ENCODE data around the gene PARD3. TPM values are rescaled to one million over a fixed set of nuclear protein-coding genes. Genes with fewer than 3 reads are reported as not detected.

PARD3 gene
- polyA plus RNA-seq, 2 of the 4 experiments (the other 2 are of a cell fraction): 110 to 200 TPM

DNA sequence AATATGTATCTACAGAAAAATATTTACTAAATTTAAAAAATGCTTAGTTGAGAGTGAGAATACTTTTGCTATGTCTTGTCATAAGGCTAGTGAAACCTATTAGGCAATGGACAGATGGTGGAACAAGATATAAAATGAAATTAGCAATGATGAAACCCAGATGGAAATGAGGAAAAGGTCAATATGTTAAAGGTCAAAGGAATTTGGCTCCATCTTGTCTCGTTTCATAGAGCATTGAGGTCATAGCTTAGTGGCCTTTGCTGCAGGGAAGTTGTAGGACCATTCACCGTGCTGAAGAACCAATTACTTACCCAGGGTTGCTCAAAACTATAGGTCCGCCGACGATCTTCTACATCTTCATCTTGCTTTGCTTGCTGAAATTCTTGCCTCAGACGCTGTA, 683.9 kb downstream of the PARD3 start:
- DNase-seq (ENCODE audit: low read depth in 1 of 2, low spot score in 1 of 2): no peak
- Histone ChIP-seq H3K9me3 (no peaks in the 10 kb centered on the region), H3K4me2 (no peak overlapping the region), H3K4me1 (no peaks in the 10 kb centered on the region), H3K4me3 (no peak overlapping the region), H3K27ac (no peak overlapping the region)
- ChIA-PET CTCF (no interaction called here), POLR2A (no interaction called here)
- no peak for FAIRE-seq
- TF ChIP-seq MYC (IDR thresholded peaks at IDR 0.05; ENCODE audit: borderline replicate concordance, low read length): no peak
- no peak for TF ChIP-seq RARB (CRISPR knock-in tag; IDR thresholded peaks at IDR 0.05)
- TF ChIP-seq POLR2AphosphoS2 (conservative IDR thresholded peaks at IDR 0.05; ENCODE audit: low read length): no peak
- TF ChIP-seq ZC3H11A (IDR thresholded peaks at IDR 0.05): no peak
- TF ChIP-seq NFE2L2 (conservative IDR thresholded peaks at IDR 0.05; ENCODE audit: low read length): no peak
- TF ChIP-seq ELK1 (IDR thresholded peaks at IDR 0.05; ENCODE audit: low read depth, low read length): no peak
- TF ChIP-seq JUNB (IDR thresholded peaks at IDR 0.05): no peak
- TF ChIP-seq HMGXB4 (CRISPR knock-in tag; IDR thresholded peaks at IDR 0.05; ENCODE audit: borderline replicate concordance): no peak
- TF ChIP-seq CHD2 (IDR thresholded peaks at IDR 0.05; ENCODE audit: low read length, partially characterized antibody): no peak
- TF ChIP-seq, protein P1, sequence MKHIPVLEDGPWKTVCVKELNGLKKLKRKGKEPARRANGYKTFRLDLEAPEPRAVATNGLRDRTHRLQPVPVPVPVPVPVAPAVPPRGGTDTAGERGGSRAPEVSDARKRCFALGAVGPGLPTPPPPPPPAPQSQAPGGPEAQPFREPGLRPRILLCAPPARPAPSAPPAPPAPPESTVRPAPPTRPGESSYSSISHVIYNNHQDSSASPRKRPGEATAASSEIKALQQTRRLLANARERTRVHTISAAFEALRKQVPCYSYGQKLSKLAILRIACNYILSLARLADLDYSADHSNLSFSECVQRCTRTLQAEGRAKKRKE (CRISPR knock-in tag; IDR thresholded peaks at IDR 0.05; ENCODE audit: low read depth): no peak
- TF ChIP-seq FOXS1 (CRISPR knock-in tag; IDR thresholded peaks at IDR 0.05): no peak
- no peak for TF ChIP-seq CHD4 (IDR thresholded peaks at IDR 0.05; ENCODE audit: borderline replicate concordance)
- no peak for TF ChIP-seq HOXB5 (CRISPR knock-in tag; IDR thresholded peaks at IDR 0.05)
- TF ChIP-seq E2F6 (IDR thresholded peaks at IDR 0.05; ENCODE audit: borderline replicate concordance, low read depth): no peak
- TF ChIP-seq, protein P2, sequence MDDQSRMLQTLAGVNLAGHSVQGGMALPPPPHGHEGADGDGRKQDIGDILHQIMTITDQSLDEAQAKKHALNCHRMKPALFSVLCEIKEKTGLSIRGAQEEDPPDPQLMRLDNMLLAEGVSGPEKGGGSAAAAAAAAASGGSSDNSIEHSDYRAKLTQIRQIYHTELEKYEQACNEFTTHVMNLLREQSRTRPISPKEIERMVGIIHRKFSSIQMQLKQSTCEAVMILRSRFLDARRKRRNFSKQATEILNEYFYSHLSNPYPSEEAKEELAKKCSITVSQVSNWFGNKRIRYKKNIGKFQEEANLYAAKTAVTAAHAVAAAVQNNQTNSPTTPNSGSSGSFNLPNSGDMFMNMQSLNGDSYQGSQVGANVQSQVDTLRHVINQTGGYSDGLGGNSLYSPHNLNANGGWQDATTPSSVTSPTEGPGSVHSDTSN (IDR thresholded peaks at IDR 0.05): no peak
- TF ChIP-seq, protein P3, sequence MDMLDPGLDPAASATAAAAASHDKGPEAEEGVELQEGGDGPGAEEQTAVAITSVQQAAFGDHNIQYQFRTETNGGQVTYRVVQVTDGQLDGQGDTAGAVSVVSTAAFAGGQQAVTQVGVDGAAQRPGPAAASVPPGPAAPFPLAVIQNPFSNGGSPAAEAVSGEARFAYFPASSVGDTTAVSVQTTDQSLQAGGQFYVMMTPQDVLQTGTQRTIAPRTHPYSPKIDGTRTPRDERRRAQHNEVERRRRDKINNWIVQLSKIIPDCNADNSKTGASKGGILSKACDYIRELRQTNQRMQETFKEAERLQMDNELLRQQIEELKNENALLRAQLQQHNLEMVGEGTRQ (IDR thresholded peaks at IDR 0.05): no peak
- no peak for TF ChIP-seq CBX2 (IDR thresholded peaks at IDR 0.05; ENCODE audit: borderline replicate concordance, low read depth)
- no peak for TF ChIP-seq RCOR1 (IDR thresholded peaks at IDR 0.05; ENCODE audit: low read depth, low read length)
- TF ChIP-seq POLR2A (IDR thresholded peaks at IDR 0.05; ENCODE audit: low read length): no peak
- WGBS (ENCODE audit: missing lambda C conversion rate): 90% methylated on average over 6 of the region's 6 CpGs
- ATAC-seq: no peak

GRCh38 chr10:34127676-34128075, 687.4 kb downstream of the PARD3 start:
- 96% methylated on average over 1 of the region's 1 CpG for WGBS (ENCODE audit: missing lambda C conversion rate)
- POLR2A ChIA-PET: no interaction called here
- ATAC-seq: no peak
- no peak overlapping the region for H3K4me3 ChIP-seq
- no peak for FAIRE-seq
- peaks cover 16% of the 10 kb centered on the region for H3K4me1 ChIP-seq
- no peak overlapping the region for H3K4me2 ChIP-seq
- DNase-seq (ENCODE audit: low read depth in 1 of 2, low spot score in 1 of 2): no peak
- no peak overlapping the region for H3K27ac ChIP-seq
- H3K9me3 ChIP-seq: no peaks in the 10 kb centered on the region
- TF ChIP-seq, protein P4, sequence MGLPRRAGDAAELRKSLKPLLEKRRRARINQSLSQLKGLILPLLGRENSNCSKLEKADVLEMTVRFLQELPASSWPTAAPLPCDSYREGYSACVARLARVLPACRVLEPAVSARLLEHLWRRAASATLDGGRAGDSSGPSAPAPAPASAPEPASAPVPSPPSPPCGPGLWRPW (IDR thresholded peaks at IDR 0.05): no peak
- TF ChIP-seq HEYL (CRISPR knock-in tag; IDR thresholded peaks at IDR 0.05) (no peak), POLR2AphosphoS2 (conservative IDR thresholded peaks at IDR 0.05; ENCODE audit: low read length) (no peak), ESRRA (IDR thresholded peaks at IDR 0.05; ENCODE audit: borderline replicate concordance, low read length) (no peak), CEBPB (IDR thresholded peaks at IDR 0.05) (no peak), TFCP2L1 (CRISPR knock-in tag; IDR thresholded peaks at IDR 0.05) (no peak), FOSL2 (IDR thresholded peaks at IDR 0.05) (no peak), FOSL2 (CRISPR knock-in tag; IDR thresholded peaks at IDR 0.05) (no peak), CHD4 (IDR thresholded peaks at IDR 0.05; ENCODE audit: borderline replicate concordance) (no peak), HOXA7 (CRISPR knock-in tag; IDR thresholded peaks at IDR 0.05) (no peak), CHD2 (IDR thresholded peaks at IDR 0.05; ENCODE audit: low read length, partially characterized antibody) (no peak), SREBF2 (IDR thresholded peaks at IDR 0.05) (no peak), RARB (CRISPR knock-in tag; IDR thresholded peaks at IDR 0.05) (no peak), ZNF302 (CRISPR knock-in tag; IDR thresholded peaks at IDR 0.05) (no peak), SMC3 (IDR thresholded peaks at IDR 0.05) (no peak), NFE2L2 (conservative IDR thresholded peaks at IDR 0.05; ENCODE audit: low read length) (no peak)
- TF ChIP-seq, protein P3 (IDR thresholded peaks at IDR 0.05): no peak
- TF ChIP-seq, protein P2 (IDR thresholded peaks at IDR 0.05): no peak
- CTCF ChIA-PET: no interaction called here

All from A549 (cell line).